TTC549 (cell line): ENCODE data around the gene HMGB2.

Experiments
- FAIRE-seq: peaks from 2 replicates; lab custom pipeline; 2012; peaks lifted over from hg19 to GRCh38; lab: Jason Lieb, UNC

HMGB2 gene

DNA sequence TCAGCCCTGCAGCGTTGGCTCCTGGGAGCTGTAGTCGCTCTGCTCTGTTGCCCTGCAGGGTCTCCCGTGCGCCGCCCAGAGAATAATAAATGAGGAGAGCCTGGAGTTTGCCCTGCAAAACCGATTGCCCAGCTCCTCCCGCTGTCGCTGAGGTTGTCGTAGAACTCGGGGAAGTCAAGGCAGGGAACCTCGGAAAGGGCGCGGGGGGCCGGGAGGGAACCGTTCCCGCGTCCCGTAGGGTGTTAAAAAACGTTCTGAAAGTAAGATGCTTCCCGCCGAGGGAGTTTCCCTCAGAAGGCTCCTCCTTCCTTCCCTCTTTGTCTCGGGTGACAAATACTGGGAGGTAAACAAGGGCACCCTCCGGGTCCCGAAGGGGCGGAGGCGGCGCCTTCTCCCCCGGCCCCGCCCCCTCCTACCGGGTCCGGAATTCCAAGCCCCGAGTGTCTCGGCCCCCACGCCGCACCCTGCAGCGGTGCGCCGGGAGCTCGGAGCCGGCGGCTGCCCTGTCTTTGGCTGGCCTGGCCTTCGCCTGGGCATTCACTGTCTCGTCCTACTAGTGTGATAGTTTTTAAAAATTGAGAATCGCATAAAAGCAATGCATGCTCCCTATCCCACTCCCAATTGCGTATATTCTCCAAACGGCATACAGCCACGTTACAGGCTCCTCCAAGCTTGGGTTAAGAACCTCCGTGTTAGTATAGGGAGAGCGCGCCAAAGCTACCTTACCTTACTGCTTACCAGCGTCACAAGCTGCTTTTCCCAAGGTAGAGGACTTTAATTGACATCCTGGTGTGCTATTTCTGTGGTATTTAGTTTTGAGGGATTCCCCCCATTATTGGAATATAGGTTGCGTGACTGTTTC is 964 bp upstream of the HMGB2 start:
- FAIRE-seq = no peak

DNA sequence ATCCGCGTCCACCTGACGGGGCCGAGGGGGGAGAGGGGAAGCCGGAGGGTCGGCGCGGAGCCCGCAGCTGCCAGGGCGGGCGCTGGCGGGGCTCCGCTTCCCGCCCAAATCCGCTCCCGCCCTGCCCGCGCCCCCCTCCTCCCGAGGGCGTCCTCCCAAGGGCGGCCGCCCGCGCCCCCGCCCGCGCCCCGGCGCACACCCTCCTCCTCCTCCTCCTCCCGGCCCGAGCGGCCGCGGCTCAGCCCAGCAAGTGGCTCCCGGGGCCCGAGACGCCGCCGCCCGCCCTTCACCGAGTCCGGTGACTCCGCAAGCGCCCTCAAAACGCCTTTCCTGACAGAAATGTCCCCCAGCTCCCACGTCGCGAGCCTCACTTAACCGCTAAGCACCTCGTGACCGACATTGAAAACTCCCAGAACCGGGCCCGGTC is 487 bp downstream of the HMGB2 start:
- no peak for FAIRE-seq

GRCh38 chr4:173332963-173333657 is 1.0 kb downstream of the HMGB2 start:
- no peak for FAIRE-seq

DNA sequence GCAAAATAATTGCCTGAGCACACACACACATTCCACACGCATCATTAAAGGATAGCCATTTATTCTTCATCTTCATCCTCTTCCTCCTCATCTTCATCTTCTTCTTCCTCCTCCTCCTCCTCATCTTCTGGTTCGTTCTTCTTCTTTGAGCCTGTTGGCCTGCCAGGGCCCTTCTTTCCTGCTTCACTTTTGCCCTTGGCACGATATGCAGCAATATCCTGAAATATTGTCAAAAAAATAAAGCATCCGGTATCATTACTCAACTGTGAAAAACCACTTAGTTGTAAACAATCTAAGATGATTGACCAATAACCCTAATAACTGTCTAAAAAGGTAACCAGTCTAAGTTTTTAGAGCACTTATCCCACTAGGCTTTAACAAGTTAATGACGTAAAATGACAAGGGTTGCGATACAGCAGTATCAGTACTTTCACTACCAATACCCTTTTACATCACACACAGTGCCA is 2.1 kb downstream of the HMGB2 start:
- FAIRE-seq = no peak

- FAIRE-seq = no peak
These were observed 3.6 kb downstream of the HMGB2 start for GRCh38 chr4:173330590-173330989.

GRCh38 chr4:173328236-173328901 is 5.8 kb downstream of the HMGB2 start:
- no peak for FAIRE-seq

DNA sequence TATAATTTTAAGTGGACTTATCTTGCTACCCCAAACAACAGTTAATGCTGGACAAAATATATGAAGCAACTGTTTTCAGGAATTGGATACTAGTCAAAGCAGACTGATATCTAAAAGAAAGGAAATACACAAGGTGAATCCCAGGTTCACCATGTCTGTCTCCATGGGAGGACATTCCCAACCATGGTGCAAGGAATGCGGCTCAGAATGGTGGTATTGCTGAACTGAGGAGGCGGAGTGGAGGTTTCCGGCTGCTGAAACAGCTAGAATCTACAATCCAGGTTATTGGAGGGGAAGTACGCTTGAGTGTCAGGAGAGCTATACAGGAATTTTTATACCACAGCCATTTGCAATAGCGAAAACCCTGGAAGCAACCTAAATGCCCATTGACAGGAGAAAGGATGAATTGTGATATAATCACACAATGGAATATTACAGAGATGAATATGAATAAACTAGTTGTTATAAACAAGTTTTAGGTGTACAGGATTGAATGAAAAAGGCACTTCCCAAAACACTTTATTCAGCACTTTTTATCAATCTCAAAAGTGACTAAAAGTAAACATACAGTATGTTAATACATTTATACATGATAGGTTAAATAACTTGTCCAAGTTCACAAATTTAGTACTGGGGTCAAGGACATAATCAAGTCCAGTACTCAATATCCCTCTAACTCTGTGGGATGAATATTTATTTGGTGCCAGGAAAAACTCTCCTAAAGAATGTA is 9.0 kb downstream of the HMGB2 start:
- FAIRE-seq = no peak

DNA sequence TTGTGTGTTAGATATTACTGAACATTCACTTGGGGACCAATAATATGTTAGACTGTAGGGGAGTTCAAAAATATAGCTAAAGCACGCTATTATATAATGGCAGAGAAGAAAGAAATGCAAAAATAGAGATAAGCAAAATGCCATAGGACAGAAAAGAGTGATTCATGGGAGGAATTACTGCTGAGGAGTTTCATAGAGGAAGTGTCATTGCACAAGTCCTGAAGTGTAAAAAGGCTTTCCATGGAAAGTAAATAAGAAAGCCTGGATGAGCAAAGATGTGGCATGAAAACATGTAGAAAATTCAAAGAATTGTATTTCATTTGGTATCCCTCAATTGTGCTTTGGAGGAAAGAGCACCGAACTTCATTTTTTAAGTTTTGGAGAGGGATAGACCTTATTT is 14.5 kb downstream of the HMGB2 start:
- peak; percentile 19 for FAIRE-seq

- FAIRE-seq = peak; percentile 94
These were observed 15.4 kb downstream of the HMGB2 start for GRCh38 chr4:173318648-173319211.

DNA sequence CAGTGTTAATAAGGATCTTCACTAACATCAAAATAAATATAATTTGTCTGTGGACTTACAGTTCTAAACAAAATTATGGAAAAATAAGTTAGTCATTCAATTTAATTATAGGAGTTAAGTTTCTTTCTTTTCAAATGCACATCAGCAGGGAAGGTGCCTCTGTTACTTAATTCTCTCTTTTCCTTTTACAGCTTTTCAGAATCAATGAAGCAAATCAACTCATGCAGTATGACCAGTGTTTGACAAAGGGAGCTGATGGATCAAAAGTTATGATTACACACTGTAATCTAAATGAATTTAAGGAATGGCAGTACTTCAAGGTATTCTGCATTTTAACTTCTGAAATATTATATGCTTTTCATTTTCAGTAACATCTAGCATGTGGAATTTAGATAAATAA is 15.9 kb downstream of the HMGB2 start:
- no peak for FAIRE-seq

GRCh38 chr4:173317004-173317403 is 17.2 kb downstream of the HMGB2 start:
- FAIRE-seq = no peak

DNA sequence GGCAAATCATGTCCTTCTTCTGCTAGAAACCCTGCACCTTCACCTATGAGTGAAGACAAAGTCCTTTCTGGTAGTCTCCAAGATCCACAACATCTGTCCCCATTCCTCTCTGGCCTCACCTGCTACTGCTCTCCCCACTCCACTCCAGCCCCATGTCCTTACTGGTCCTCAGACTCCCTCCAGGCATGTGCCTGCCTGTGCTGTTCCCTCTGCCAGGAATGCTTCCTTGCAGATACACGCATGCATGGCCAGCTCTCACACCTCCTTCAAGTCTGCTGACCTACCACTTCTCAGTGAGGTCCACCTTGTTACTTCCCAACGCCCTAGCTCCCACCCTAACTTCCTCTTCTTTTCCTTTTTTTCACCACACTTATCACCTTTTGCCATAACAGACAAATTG is 18.1 kb downstream of the HMGB2 start:
- FAIRE-seq = no peak

GRCh38 chr4:173314715-173315114 is 19.4 kb downstream of the HMGB2 start:
- FAIRE-seq = no peak

GRCh38 chr4:173311368-173311767 is 22.8 kb downstream of the HMGB2 start:
- FAIRE-seq = no peak

DNA sequence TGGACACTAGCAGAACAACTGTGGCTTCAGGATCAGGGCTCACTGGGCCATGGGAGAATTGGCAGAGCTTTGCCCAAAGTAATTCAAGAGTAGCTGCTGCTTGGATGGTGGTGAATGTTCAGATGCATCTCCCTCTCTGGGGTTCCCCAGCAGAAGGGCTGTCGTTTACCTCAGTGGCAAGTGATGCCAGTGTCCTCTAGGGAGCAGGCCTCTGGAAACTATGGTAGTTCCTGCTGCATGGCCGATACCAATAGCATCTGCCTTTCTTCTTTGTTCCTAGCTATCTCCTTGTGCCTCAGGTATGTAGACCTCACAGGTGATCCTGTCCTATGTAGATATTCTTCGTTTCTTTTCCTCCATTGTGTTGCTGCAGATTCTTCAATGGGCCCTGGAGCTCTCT is 26.4 kb downstream of the HMGB2 start:
- FAIRE-seq = no peak

GRCh38 chr4:173301518-173302201 is 32.5 kb downstream of the HMGB2 start:
- FAIRE-seq = peak; percentile 75

GRCh38 chr4:173294444-173294843 is 39.7 kb downstream of the HMGB2 start:
- FAIRE-seq = no peak

GRCh38 chr4:173293663-173294062 is 40.5 kb downstream of the HMGB2 start:
- FAIRE-seq = no peak

DNA sequence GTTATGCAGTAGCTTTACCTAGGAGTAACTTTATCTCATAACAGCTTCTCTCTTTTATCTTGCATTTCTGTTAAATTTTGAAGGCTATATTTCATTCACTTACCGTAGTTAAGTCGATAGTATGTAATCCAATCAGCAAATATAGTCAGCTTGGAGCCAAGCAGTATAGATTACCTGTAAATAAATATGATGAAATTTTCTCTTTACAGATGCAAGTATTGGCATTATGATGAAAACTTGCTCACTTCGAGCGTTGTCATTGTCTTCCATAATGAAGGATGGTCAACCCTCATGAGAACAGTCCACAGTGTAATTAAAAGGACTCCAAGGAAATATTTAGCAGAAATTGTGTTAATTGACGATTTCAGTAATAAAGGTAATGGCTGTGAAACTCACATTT is 42.3 kb downstream of the HMGB2 start:
- FAIRE-seq = no peak

DNA sequence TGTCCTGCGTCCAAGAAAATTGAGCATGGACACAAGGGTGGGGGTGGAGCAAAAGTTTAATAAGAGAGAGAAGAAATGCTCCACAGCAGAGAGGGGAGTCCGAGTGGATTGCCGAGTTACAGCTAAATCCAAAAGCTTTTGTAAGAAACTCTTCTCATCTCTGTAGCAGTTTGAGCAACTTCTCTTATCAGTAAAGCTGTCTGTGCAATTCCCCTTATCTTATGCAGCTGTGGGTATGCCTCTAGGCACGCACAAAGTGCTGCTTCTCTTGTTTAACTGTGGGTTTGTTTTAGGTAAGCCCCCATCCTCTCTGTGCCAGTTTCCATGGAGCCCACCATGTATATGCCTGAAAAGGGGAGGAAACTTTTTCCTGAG is 44.8 kb downstream of the HMGB2 start:
- FAIRE-seq = no peak

- FAIRE-seq = no peak
These were observed 45.3 kb downstream of the HMGB2 start for GRCh38 chr4:173288698-173289352.
